NCI-H1092 (cell line): ENCODE measurements around the gene ABHD16B.

Source experiments
- DNase-seq: peaks from one replicate; lab custom pipeline; 2025; lab: John Stamatoyannopoulos, UW

Gene ABHD16B

DNA sequence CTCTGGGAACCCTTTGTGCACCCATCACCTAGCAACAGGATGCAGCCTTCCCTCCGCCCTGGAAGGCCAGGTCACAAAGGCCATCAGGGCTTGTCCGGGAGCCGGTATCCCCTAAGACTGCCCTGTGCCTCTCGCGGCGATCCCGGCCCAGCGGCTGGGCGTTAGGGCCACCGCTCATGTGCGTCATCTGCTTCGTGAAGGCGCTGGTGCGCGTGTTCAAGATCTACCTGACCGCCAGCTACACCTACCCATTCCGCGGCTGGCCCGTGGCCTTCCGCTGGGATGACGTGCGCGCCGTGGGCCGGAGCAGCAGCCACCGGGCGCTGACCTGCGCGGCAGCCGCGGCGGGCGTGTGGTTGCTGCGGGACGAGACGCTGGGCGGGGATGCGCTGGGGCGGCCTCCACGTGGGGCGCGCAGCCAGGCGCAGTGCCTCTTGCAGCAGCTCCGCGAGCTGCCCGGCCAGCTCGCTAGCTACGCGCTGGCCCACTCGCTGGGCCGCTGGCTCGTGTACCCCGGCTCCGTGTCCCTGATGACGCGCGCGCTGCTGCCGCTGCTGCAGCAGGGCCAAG is at the start of gene ABHD16B:
ABHD16B (plus strand) TSS at position 134 of the 570 bp plus-strand sequence; CDS start at position 177, 43 bp downstream.
- no peak for DNase-seq

DNA sequence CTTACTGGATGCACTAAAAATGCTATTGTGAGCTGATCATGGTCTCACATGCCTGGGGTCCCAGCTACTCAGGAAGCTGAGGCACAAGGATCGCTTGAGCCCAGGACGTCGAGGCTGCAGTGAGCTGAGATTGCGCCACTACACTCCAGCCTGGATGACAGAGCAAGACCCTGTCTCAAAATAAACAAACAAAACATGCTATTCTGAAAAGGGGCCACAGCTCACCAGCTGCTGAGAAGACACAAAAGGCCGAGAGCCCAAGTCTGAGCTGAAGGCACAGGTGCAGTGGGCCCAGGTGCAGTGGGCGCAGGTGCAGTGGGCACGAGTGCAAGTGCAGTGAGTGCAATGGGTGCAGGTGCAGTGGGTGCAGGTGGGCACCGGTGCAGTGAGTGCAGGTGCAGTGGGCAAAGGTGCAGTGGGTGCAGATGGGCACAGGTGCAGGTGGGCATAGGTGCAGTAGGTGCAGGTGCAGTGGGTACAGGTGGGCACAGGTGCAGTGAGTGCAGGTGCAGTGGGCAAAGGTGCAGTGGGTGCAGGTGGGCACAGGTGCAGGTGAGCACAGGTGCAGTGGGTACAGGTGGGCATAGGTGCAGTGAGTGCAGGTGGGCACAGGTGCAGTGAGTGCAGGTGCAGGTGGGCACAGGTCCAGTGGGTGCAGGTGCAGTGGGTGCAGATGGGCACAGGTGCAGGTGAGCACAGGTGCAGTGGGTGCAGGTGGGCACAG is 46.2 kb upstream of the ABHD16B start:
- DNase-seq, result no peak

DNA sequence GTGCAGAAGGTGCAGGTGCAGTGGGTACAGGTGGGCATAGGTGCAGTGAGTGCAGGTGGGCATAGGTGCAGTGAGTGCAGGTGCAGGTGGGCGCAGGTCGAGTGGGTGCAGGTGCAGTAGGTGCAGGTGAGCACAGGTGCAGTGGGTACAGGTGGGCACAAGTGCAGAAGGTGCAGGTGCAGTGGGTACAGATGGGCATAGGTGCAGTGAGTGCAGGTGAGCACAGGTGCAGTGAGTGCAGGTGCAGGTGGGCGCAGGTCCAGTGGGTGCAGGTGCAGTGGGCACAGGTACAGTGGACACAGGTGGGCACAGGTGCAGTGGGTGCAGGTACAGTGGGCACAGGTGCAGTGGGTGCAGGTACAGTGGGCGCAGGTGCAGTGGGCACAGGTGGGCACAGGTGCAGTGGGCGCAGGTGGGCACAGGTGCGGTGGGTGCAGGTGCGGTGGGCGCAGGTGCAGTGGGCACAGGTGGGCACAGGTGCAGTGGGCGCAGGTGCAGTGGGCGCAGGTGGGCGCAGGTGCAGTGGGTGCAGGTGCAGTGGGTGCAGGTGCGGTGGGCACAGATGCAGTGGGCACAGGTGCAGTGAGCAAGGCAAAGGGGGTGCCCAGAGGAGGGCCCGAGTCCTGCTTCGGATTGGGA is 45.6 kb upstream of the ABHD16B start:
- DNase-seq, result no peak

DNA sequence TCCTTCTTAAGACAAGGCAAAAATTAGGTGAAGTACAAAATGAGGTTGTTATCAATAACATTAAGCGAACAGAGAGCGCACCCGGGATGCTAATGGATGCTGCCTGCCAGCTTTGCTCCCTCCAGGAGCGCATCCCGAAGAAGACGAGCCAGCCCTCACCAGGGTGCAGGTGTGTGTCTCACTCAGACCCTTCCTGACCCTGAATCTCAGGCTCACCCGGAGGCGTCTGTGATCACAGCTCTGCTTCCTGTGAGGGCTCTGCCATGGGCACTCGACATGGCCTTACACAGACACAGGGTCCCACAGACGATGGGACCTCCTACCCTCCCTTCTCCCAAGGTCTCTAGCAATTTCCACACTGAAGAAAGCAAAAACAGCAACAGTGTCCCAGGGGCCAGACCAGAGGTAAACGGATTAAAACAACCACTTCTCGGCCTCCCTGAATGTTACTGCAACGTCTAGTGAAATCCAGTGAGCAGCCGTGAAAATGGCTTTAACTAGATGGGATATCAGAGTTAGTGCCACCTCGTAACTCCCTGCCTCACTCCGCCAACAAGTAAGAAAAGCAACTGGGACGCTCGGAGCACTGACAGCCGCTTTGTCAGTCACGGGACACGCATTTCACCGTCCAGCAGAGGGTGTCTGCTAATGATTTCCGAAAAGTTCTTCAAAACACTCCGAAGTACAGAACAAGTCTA is 41.9 kb upstream of the ABHD16B start:
- DNase-seq, result no peak

DNA sequence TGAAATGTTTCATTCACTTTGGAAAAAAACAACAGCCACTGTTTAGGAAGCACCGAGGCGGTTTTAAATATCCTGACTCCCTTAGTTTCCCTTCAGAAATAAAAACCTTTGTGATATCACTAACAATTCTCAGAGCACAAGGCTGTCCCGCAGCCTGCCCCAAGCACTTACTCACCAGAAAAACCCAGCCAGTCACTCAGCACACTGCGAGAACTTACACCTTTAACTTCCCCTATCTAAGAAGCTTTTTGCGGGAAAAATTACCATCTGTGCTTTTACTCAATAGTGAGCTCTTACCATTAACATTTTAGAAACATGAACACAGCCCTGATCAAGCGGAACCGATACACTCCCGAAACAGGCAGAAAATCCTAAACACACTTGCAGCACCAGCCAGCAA is 39.5 kb upstream of the ABHD16B start:
- no peak for DNase-seq

DNA sequence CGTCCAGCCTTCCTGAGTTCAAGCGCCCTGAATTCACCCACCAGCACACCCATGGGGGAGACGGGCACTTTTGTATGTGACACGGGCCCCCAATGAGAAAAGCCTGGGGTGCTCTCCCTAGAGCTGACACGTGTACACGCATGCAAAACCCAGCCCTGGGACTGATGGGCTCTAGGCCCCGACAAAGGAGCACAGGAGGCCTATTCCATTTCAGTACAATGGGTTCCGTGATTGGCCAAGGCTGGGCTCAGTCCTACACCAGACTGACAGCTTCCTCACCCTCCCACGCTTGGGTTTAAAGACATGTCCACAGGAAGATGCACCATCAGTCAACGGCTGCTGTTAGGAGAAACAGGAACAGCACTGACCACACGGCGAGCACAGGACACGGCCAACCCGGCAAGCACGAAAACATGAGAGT is 39.0 kb upstream of the ABHD16B start:
- DNase-seq, result no peak

DNA sequence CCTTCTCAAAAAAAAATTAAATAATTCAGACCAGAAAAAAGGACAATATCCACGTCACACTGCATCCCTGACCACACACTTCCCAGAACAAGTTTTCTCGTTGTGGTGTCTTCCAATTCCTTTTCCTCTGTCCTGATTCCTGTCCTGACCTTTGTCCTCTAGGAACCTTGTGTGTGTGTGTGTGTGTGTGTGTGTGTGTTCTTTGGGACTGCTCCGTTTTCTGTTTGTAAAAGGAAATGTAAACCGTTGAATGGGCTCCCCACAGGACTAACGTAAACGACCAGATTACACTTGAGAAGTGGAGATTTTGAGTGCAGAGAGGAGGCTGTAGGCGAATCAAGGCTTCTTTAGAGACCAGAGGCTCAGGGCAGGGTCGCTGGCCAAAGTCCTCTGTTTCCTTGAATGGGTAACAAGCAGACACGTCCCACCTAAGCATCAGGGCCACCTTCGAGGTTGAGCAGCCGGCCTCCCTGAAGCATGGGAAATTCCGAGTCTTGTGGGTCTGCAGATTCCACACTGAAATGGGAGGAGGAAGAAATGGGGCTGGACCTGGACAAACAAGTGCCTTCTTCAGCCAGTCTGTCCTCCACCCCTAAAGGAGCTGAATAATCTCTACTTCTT is 37.5 kb upstream of the ABHD16B start:
- DNase-seq, result no peak

DNA sequence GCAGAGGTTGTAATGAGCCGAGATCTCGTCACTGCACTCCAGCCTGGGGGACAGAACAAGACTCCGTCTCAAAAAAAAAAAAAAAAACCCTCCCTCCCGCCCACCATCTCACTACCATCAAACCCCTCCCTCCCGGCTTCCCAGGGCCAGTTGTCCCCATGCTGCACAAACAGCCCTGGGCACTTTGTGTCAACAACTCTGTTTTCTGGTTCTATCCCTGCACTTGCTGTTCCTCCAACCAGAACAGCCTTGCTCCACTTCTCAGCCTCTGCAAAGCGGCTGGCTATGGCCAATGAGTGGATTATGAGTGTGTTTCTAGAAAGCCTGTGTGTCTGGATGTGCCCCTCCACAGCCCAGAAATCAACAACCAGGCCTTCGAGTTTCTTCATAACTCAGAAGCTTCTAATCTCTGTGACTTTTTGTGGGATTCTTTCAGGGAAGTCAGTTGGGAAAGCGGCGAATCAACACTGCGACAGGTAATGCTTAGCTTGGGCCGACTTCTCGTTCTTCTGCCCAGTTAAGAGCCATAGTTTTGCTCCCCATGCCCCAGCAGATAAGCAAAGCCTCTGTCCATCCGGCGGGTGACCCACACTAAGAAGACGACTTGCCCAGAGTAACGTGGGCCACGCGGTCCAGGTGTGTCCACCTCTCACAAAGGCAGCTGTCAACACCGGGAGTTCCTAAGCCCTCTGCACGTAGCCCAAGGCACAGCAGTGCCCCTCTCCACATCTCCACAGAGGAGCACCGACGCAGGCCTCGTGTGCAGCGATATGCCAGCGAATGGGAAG is 35.8 kb upstream of the ABHD16B start:
- no peak for DNase-seq

DNA sequence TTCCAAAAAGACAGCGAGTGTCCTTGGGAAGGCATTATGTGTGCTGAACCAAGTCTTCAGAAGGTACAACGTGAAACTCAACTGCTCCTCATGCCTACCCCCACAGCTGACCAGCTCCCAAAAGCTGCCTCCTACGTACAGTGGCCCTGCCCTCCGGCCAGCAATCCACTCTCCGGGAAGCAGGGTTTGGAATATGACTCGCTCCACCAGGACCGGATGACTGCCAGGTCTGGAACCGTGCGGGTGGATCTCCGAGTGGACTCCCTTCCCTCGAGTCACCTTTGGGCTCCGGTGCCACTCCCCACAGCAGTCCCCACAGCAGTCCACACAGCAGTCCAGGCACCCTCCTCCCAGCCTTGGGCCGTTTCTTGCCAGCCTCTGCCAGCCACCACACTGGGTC is 34.5 kb upstream of the ABHD16B start:
- no peak for DNase-seq

DNA sequence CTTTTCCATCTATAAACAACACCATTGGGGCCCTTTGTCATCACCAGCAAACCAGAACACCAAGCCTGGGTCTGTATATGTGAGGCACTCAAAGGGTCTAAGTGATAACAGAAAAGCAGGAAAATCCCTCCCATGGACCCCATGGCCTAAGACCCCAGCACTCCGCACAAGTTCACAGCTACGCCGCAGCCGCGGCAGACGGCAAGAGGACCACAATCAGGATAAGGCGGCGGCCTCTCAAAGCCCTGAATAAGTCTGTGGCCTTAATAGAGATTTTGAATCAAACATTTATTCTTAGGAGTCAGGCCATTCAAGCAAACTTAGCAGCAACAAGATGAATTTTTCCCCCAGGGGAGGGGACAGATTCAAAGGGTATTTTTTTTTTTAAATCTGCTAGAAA is 33.2 kb upstream of the ABHD16B start:
- DNase-seq, result no peak

DNA sequence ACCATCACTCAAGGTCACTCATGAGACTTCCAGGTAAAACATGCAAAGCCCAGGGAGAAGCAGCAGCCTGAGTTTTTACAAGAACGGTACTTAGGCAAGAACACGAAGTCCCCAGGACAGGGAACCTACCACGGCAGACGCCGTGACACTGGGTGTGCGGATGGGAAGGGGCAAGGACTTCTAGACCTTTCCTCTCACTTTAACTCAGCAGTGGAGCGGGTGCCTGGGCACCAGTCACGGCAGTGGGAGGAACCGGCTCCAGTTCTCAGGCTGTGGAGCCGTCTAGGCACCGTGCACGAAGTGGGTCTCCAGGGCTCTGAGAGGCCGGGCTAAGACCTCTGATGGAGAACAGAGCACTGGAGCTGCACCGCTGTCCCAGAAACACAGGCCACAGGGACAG is 32.8 kb upstream of the ABHD16B start:
- no peak for DNase-seq

DNA sequence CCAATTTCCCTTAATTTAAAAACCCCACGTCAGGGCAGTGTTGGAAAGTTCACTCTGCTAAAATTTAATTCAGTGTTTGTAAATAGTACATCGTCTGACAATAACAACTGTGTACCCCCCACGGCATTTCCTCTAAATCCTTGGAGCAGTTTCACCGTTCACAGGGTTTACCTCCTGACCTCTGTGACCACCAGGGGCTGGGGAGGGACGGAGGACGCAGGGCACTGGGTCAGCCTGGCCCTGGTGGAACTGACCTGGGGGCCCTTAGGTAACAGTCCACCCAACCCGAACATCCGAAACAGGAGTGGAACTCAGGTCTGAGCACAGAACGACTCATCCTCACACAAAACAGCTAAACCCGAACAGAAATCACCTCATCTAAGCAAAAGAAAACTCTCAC is 32.3 kb upstream of the ABHD16B start:
- no peak for DNase-seq

DNA sequence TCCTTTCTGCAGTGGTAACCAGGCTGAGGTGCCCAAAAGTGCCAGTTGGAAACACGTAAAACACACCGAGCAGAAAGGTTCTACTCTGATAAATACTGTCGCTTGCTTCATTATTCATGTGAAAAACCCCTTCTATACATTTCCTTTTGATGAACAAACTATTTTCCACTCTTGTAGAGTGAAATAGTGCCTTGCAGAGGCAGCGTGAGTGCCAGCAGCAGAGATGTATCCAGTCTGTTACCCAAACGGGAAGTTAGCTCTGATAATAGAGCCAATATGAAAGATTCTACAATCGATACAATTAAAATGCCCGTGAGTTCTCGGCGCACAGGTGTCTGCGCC is 31.7 kb upstream of the ABHD16B start:
- DNase-seq, result no peak

DNA sequence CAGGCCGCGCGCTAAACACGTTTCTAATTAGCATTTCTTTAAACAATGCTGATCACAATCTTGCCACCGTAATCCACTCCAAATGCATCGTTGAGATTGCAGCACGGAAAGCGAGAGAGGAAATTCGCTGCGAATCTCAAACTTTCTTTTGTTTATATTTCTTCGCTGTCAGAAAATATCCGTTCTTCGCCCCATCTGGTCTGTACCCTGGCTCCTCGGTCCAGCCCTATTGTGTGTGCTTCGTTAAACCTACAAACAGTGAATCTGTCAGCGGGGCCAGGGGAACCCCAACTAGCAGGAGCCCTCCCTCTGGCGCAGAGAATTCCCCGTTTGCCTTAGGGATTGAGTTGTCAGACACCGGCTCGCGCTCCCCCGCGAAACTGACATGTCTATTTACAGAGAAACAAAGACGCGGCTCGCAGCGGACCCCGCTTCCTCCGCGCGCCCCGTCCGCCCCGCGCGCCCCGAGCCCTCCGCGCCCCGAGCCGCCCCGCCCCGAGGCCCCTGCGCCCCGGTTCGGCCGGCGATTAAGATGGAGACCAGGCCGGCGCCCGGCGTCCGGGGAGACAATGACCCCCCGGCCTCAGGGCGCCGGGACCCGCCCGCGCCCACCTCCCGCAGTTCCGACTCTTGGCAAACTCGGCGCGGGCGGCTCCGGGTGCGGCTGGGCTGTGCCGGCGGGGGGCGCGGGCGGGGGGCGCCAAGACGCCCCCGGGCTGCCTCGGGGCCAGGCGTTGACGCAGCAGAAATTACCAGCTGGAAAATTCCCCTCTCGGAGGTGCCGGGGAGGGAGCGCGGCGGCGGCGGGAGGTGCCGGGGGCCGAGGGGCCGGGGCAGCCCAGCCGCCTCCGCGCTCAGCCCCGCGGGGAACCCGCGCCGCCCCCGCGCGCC is 31.1 kb upstream of the ABHD16B start:
- DNase-seq, result no peak

DNA sequence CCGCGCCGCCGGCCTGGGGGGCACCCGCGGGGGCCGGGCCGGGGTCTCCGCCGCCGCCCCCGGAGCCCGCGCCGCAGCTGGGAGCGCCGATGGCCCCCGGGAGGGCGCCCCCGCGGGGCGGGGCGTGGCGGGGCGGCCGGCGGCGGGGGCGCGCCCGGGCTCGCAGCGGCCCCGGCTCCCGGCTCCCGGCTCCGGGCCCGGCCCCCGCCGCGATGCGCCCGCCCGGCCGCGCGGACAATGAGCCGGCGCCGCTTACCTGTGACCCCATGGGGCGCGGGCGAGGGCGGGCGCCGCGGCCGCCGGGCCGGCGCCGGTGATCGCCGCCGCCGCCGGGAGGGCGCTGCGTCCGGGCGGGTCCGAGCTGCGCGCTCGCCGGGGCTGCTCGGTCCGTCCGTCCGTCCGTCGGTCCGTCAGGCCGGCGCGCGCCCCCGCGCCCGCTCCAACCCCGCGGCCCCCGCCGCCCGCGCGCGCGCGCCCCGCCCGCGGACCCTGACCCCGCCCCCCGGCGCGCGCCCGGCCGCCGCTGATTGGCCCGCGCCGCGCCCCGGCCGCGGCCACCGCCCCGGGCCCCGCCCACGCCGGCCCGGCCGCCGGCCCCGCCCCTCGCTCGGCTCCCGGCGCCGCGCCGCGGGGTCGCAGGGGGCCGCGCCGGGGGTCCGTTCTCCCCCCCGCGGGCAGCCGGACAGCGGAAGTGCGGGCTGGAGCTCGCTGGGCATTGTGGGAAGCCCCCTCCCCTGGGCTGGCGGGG is 30.3 kb upstream of the ABHD16B start, which contains the start of gene ZBTB46:
ZBTB46 (minus strand) TSS at position 424 of the 748 bp plus-strand sequence. CDS start 40,507 bp downstream, outside the sequence.
- no peak for DNase-seq

DNA sequence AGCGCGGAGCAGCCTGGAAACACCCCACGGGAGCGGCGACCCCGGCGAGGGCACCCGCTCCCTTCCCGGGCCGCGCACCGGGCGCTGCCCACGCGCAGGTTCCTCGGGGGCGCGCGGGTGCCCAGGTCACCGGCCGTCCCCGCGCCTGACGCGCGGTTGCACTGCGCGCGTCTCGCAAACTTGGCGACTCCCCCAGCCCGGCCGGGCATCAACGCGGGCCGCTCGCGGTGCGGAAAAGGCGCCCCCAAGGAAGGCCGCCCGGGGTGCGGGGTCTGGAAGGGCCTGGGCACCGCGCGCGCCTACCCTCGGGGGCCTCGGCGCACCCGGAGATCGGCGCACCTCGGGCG is 29.7 kb upstream of the ABHD16B start:
- no peak for DNase-seq

DNA sequence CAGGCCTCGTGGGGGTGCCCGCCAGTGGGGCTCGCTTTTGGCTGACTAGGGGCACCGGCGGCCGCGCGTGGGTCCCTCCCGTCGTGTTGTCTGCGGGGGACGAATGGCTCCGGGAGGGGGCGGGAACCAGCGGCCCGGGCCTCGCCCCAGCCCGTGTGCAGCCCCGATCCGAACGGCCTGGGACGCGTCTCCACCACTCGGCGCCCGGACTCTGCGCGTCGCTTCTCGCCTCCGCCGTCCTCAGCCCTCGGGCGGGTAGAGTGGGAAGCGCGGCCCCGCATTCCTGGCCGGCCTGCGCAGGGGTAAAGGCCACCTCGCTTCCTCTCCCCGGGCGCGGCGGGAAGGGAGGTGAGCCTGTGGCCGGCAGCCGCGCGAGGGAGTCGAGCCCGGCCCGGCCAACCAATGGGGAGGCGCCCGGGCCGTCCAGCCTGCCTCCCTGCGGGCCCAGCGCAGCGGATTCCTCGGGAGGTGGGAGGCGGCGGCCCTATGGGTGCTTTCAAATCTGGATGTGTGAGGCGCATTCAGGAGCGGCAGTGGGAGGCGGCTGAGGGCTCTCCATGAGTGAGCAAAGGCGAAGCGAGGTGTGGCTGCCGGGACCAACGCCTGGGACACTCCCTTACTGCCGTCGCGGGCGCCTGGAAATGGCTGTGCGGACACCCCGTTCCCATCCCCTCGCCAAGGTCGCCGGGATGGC is 29.2 kb upstream of the ABHD16B start:
- DNase-seq, result no peak

DNA sequence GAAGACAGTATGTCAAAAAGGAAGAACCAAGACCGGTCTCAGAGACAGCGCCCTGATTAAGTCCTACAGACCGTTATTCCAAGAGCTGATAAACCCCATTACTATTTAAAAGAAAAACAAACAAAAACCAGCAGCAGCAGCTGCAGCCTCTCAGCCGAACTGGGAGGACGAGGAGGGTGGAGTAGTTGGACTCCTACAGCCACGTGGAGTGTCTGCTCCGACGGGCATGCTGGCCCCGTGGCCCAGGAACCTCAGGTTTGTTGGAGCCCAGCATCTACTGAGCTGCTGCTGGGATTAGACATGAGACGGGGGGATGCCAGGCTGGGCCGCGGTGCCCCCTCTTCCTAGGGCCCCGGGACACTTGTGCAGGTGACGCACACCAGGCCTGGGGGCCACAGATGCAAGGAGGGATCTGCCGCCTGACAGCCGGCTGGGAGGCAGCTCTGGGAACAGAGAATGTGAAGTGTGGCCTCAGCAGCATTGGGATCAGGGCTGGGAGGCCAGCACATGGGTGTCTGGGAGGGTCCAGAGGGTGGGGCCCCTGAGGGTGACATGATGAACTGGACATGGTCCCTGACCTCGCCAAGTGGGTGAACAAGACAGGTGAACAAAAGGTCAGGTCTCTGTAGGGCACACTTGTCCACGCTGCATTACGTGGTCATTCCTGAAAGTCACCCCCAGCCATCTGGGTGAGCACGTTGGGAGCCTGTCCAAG is 27.4 kb upstream of the ABHD16B start:
- DNase-seq, result no peak

DNA sequence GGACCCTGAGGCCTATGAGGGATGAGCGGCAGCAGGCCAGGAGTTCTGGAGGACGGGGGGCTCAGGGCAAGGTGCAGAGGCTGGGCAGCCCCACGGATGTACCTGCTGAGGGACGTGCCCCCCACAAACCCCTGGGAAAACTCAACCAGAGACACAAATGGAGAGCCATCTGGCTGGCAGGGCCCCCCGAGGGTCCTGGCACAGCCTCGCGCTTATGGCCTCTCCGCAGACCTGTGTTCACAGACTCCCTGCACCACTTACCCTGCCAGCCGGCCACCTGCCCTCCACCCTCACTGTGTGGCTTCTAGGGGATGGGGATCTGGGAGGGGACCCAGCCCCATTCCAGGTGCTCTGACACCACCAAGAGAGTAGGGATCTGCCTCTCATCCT is 26.8 kb upstream of the ABHD16B start:
- no peak for DNase-seq
